Measurements from ENCODE around the gene SLC43A1.

The SLC43A1 gene

GRCh38 chr11:57444362-57445121, 71.0 kb downstream of the SLC43A1 start:
- TF ChIP-seq, protein P1, sequence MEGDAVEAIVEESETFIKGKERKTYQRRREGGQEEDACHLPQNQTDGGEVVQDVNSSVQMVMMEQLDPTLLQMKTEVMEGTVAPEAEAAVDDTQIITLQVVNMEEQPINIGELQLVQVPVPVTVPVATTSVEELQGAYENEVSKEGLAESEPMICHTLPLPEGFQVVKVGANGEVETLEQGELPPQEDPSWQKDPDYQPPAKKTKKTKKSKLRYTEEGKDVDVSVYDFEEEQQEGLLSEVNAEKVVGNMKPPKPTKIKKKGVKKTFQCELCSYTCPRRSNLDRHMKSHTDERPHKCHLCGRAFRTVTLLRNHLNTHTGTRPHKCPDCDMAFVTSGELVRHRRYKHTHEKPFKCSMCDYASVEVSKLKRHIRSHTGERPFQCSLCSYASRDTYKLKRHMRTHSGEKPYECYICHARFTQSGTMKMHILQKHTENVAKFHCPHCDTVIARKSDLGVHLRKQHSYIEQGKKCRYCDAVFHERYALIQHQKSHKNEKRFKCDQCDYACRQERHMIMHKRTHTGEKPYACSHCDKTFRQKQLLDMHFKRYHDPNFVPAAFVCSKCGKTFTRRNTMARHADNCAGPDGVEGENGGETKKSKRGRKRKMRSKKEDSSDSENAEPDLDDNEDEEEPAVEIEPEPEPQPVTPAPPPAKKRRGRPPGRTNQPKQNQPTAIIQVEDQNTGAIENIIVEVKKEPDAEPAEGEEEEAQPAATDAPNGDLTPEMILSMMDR (IDR thresholded peaks at IDR 0.05; ENCODE audit: low read depth, low read length) = no peak

DNA sequence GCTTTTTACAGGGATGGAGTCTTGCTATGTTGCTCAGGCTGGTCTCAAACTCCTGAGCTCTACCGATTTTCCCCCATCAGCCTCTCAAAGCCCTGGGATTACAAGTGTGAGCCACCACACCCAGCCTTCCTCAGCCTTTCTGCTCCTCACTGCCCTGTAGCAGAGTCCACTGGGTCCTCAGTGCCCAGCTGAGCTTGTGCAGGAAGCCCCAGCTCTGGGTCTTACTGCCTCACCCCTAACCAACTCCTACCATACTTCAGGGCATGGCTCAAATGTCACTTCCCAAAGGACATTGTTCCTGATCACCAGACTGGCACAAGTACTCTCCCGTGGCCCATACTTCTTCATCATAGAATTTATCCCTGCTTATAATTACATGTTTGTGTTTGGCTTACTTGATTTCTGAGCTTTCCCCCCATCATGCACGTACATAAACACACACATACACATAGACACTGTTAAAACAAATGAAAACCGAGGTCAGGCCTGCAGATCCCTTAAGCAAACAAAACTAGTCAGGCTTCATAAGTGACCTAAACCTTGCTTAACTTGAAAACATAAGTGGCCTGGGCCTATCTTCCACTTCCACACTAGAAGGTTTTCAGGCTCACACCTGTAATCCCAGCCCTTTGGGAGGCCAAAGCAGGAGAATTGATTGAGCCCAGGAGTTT, 74.6 kb downstream of the SLC43A1 start:
- no peak overlapping the region for H3K4me3 ChIP-seq (ENCODE audit: low read depth, low read length)
- TF ChIP-seq, protein P1 (IDR thresholded peaks at IDR 0.05; ENCODE audit: low read depth, low read length) = no peak

More at GRCh38 chr11:57444362-57445121, 71.0 kb downstream of the SLC43A1 start:
- H3K4me3 ChIP-seq (ENCODE audit: low read depth, low read length) = no peak overlapping the region

DNA sequence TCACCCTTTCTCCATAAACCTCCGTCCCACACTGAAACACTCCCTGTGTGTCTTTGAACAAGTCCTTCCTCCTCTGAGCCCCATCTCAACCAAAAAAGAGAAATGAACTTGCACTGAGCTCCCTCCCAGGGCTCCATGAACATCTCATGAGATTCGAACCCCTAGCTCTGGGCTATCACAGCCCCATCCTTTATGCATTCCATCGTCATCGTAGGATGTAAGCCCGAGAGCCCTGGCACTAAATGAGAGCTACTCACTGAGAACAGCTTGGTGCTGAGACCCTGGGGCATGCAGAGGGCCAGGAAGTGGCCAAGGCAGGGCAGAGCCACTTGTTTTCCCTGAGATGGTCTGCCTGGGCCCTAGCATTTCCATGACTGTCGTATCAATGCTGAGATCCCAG, 75.7 kb downstream of the SLC43A1 start:
- TF ChIP-seq, protein P1 (IDR thresholded peaks at IDR 0.05; ENCODE audit: low read depth, low read length) = no peak
- no peak overlapping the region for H3K4me3 ChIP-seq (ENCODE audit: low read depth, low read length)

GRCh38 chr11:57438345-57439285, 76.9 kb downstream of the SLC43A1 start:
- H3K4me3 ChIP-seq (ENCODE audit: low read depth, low read length) = no peak overlapping the region
- TF ChIP-seq, protein P1 (IDR thresholded peaks at IDR 0.05; ENCODE audit: low read depth, low read length) = no peak

DNA sequence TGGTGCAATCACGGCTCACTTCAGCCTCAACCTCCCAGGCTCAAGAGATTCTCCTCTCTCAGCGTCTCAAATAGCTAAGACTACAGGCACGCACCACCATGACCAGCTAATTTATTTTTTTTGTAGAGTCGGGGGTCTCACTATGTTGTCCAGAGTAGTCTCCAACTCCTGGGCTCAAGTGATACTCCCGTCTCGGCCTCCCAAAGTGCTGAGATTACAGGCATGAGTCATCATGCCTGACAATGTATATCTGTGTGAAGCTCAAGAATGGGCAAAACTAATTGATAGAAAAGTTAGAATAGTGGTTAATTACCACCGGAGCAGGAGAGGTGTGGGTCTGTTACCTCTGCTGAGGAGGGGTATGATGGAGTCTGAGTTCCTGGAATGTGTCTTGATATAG, 79.5 kb downstream of the SLC43A1 start:
- H3K4me3 ChIP-seq (ENCODE audit: low read depth, low read length) = no peak overlapping the region
- TF ChIP-seq, protein P1 (IDR thresholded peaks at IDR 0.05; ENCODE audit: low read depth, low read length) = no peak

DNA sequence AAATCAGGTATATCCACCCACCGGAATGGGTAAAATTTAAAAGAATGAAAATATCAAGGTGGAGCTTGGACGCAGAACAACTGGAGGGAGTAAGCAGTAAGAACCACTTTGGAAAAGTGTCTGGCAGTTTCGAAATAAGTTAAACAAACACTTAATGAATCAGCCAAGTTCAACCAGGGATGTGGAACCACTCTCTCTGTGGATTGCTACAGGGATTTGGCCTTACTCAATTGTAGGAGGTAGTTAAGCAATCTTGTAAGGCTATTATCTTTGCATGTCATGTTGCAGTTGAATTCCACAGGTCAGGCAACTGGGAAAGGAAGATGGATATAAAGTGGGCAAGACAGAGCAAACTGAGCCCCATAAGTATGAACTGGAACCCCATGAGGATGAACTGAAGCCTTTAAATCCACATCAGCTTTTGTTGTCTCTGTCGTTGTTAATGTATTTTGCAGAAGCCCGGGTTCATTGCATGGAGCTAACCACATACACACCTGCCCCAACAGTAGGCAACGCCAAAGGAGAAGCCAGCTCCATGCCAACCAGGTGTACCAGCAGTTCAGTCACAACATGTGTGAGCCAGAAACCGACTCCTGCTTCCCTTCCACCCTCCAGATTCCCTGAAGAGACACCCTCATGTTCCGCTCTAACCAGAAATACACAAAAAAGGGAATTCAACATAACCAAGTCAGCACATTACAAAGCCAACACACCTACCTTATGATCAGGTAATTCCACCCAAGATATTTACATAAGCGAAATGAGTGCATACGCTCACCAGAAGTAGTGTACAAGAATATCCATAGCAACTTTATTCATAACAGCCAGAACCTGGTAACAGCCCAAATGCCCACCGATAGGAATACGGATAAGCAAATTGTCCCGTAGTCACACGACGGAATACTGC, 80.6 kb downstream of the SLC43A1 start:
- TF ChIP-seq, protein P1 (IDR thresholded peaks at IDR 0.05; ENCODE audit: low read depth, low read length) = no peak
- H3K4me3 ChIP-seq (ENCODE audit: low read depth, low read length) = no peak overlapping the region

All from WI38 (cell line).